WTC11 (cell line): ENCODE data around the gene ANKRD11. TPM values are rescaled to one million over a fixed set of nuclear protein-coding genes. Genes with fewer than 3 reads are reported as not detected.

Experiments
- ATAC-seq: fragments of 200-7000 bp; cut with Tn5 transposase; 2 replicates; pipeline ENCODE4 v1.10.0; 2021; ENCODE audit warnings: mild to moderate bottlenecking, moderate library complexity
- CTCF ChIA-PET: fragments of 300-600 bp; sonication (Branson Sonifier 250); formaldehyde crosslinking; loops from one replicate; lab custom pipeline; 2021; ENCODE audit warnings: antibody characterized with exemption; lab: Charles Lee
- POLR2A ChIA-PET: fragments of 350-600 bp; sonication (Branson Sonifier 250); formaldehyde crosslinking; loops from one replicate; lab custom pipeline; 2021; ENCODE audit warnings: antibody characterized with exemption; lab: Charles Lee
- DNase-seq: peaks from one replicate; pipeline ENCODE4 v3.0.0; 2021; ENCODE audit warnings: low spot score
- H3K27ac Mint-ChIP-seq: 2 replicates; pipeline ENCODE4 v1.8.0; 2021; ENCODE audit warnings: mixed read lengths
- H3K27me3 Mint-ChIP-seq: 2 replicates; pipeline ENCODE4 v1.8.0; 2021; ENCODE audit warnings: low read depth, mild to moderate bottlenecking, moderate library complexity, mixed read lengths
- H3K36me3 Mint-ChIP-seq: 2 replicates; pipeline ENCODE4 v1.8.0; 2021; ENCODE audit warnings: mixed read lengths
- H3K4me1 Mint-ChIP-seq: 2 replicates; pipeline ENCODE4 v1.8.0; 2022; ENCODE audit warnings: mixed read lengths
- H3K4me3 Mint-ChIP-seq: 2 replicates; pipeline ENCODE4 v1.8.0; 2021; ENCODE audit warnings: mild to moderate bottlenecking, moderate library complexity, mixed read lengths
- H3K9me3 Mint-ChIP-seq: 2 replicates; pipeline ENCODE4 v1.8.0; 2021; ENCODE audit warnings: mixed read lengths
- ARID4B ChIP-seq: sonication (generic); formaldehyde crosslinking; IDR thresholded peaks from 2 replicates; pipeline ENCODE4 v1.8.0; 2023; ENCODE audit warnings: missing genetic modification reagents, mild to moderate bottlenecking, borderline replicate concordance
- ATF3 ChIP-seq: sonication (generic); formaldehyde crosslinking; conservative IDR thresholded peaks from 2 replicates; pipeline ENCODE4 v1.8.1; 2022; ENCODE audit warnings: mild to moderate bottlenecking, missing genetic modification reagents
- E2F4 ChIP-seq: sonication (generic); formaldehyde crosslinking; IDR thresholded peaks from 2 replicates; pipeline ENCODE4 v1.8.1; 2022; ENCODE audit warnings: low read depth, mild to moderate bottlenecking, moderate library complexity, missing genetic modification reagents, borderline replicate concordance
- ELF4 ChIP-seq: sonication (generic); formaldehyde crosslinking; IDR thresholded peaks from 2 replicates; pipeline ENCODE4 v1.8.1; 2022; ENCODE audit warnings: low read depth, mild to moderate bottlenecking, moderate library complexity, missing genetic modification reagents
- ETV6 ChIP-seq: sonication (generic); formaldehyde crosslinking; IDR thresholded peaks from 2 replicates; pipeline ENCODE4 v1.8.1; 2022; ENCODE audit warnings: mild to moderate bottlenecking, missing genetic modification reagents
- IRF1 ChIP-seq: sonication (generic); formaldehyde crosslinking; IDR thresholded peaks from 2 replicates; pipeline ENCODE4 v1.8.0; 2023; ENCODE audit warnings: missing genetic modification reagents
- IRF2 ChIP-seq: sonication (generic); formaldehyde crosslinking; IDR thresholded peaks from 2 replicates; pipeline ENCODE4 v1.8.0; 2022; ENCODE audit warnings: low read depth, missing genetic modification reagents, borderline replicate concordance
- JUN ChIP-seq: sonication (generic); formaldehyde crosslinking; IDR thresholded peaks from 2 replicates; pipeline ENCODE4 v1.8.0; 2023; ENCODE audit warnings: mild to moderate bottlenecking, missing genetic modification reagents
- MAX ChIP-seq: sonication (generic); formaldehyde crosslinking; IDR thresholded peaks from 2 replicates; pipeline ENCODE4 v1.8.0; 2022; ENCODE audit warnings: mild to moderate bottlenecking, missing genetic modification reagents
- NFYB ChIP-seq: sonication (generic); formaldehyde crosslinking; conservative IDR thresholded peaks from 2 replicates; pipeline ENCODE4 v1.8.0; 2022; ENCODE audit warnings: low read depth, missing genetic modification reagents
- SMAD4 ChIP-seq: sonication (generic); formaldehyde crosslinking; IDR thresholded peaks from 2 replicates; pipeline ENCODE4 v1.8.0; 2022; ENCODE audit warnings: mild to moderate bottlenecking, missing genetic modification reagents
- SP1 ChIP-seq: sonication (generic); formaldehyde crosslinking; conservative IDR thresholded peaks from 2 replicates; pipeline ENCODE4 v1.8.1; 2022; ENCODE audit warnings: missing genetic modification reagents
- STAT6 ChIP-seq: sonication (generic); formaldehyde crosslinking; conservative IDR thresholded peaks from 2 replicates; pipeline ENCODE4 v1.8.1; 2023; ENCODE audit warnings: mild to moderate bottlenecking, low read depth, missing genetic modification reagents, moderate library complexity
- TP53 ChIP-seq: sonication (generic); formaldehyde crosslinking; IDR thresholded peaks from 2 replicates; pipeline ENCODE4 v1.8.1; 2023; ENCODE audit warnings: mild to moderate bottlenecking, missing genetic modification reagents
- USF1 ChIP-seq: sonication (generic); formaldehyde crosslinking; IDR thresholded peaks from 2 replicates; pipeline ENCODE4 v1.8.0; 2022; ENCODE audit warnings: mild to moderate bottlenecking, missing genetic modification reagents
- ZNF396 ChIP-seq: fragments of 250-450 bp; sonication (Bioruptor Pico); IDR thresholded peaks from 2 replicates; pipeline ENCODE4 v1.8.0; 2021; ENCODE audit warnings: mild to moderate bottlenecking, moderate library complexity, borderline replicate concordance
- ZNF416 ChIP-seq: fragments of 250-450 bp; sonication (Bioruptor Pico); IDR thresholded peaks from 2 replicates; pipeline ENCODE4 v1.9.0; 2021; ENCODE audit warnings: mild to moderate bottlenecking, inconsistent platforms
- ZSCAN18 ChIP-seq: fragments of 250-450 bp; sonication (Bioruptor Pico); IDR thresholded peaks from 2 replicates; pipeline ENCODE4 v2.1.2; 2022; ENCODE audit warnings: mild to moderate bottlenecking, moderate library complexity
- total RNA-seq: library from RNA; stranded (reverse); gene quantifications from 3 replicates; pipeline ENCODE4 v1.2.3, GENCODE V29; 2021

ANKRD11 gene
- total RNA-seq, 1 experiment from 2014 or later, result 184 TPM

GRCh38 chr16:89358030-89359005 lies 132.0 kb downstream of the ANKRD11 start:
- H3K9me3 Mint-ChIP-seq, result no peaks in the 10 kb centered on the region
- H3K36me3 Mint-ChIP-seq, result no peaks in the 10 kb centered on the region; the same call in 1 of the 2 replicates
- ATAC-seq (no peak), DNase-seq (no peak)
- H3K27ac Mint-ChIP-seq, result peak overlapping the region; percentile 47
- peaks cover 74% of the 10 kb centered on the region for H3K4me1 Mint-ChIP-seq
- ChIA-PET CTCF (interaction anchor here (0.6 to 2.9 kb wide), 7 partner anchors 9 to 55 kb away, joined by 4 to 12 read pairs (median 5); no protein-coding TSS in a partner anchor), POLR2A (no interaction called here)
- H3K4me3 Mint-ChIP-seq, result no peak overlapping the region
- no peak for TF ChIP-seq USF1 (CRISPR knock-in tag)
- no peaks in the 10 kb centered on the region for H3K27me3 Mint-ChIP-seq

GRCh38 chr16:89357055-89357816 lies 133.1 kb downstream of the ANKRD11 start:
- Mint-ChIP-seq H3K27ac (peak overlapping the region; percentile 47), H3K4me3 (no peak overlapping the region), H3K27me3 (no peaks in the 10 kb centered on the region), H3K36me3 (no peaks in the 10 kb centered on the region; the same call in 1 of the 2 replicates), H3K9me3 (no peaks in the 10 kb centered on the region), H3K4me1 (peaks cover 75% of the 10 kb centered on the region)
- ATAC-seq (peak; percentile 77), DNase-seq (no peak)
- POLR2A ChIA-PET, result no interaction called here
- CTCF ChIA-PET, result interaction anchor here (0.5 to 2.9 kb wide), 19 partner anchors 9 to 150 kb away, joined by 3 to 12 read pairs (median 4); no protein-coding TSS in a partner anchor
- TF ChIP-seq SMAD4 (CRISPR knock-in tag) (no peak), SP1 (CRISPR knock-in tag) (no peak), TP53 (no peak), ZSCAN18 (CRISPR knock-in tag) (no peak), ARID4B (CRISPR knock-in tag) (no peak), STAT6 (CRISPR knock-in tag) (no peak), MAX (CRISPR knock-in tag) (no peak), ZNF416 (CRISPR knock-in tag) (no peak), ELF4 (CRISPR knock-in tag) (no peak), NFYB (no peak), ETV6 (CRISPR knock-in tag) (no peak), ZNF396 (CRISPR knock-in tag) (no peak), JUN (no peak), IRF1 (CRISPR knock-in tag) (no peak), USF1 (CRISPR knock-in tag) (no peak), ATF3 (no peak), E2F4 (CRISPR knock-in tag) (no peak), IRF2 (CRISPR knock-in tag) (no peak)
